ENCODE data around the gene RPL26. TPM values are rescaled to one million over a fixed set of nuclear protein-coding genes. Genes with fewer than 3 reads are reported as not detected.
A peak's percentile ranks its signal among the peaks of the same experiment; 100 is the strongest.

Gene RPL26
- total RNA-seq, 2 donors from 2014 or later: 1,739 to 2,129 TPM

- Mint-ChIP-seq H3K9me3 (no peaks in the 10 kb centered on the region), H3K4me1 (peaks cover 7% of the 10 kb centered on the region), H3K27me3 (ENCODE audit: insufficient read depth) (peaks cover under 1% of the 10 kb centered on the region), H3K36me3 (ENCODE audit: low read depth) (no peaks in the 10 kb centered on the region), H3K27ac (no peak overlapping the region), H3K4me3 (no peak overlapping the region)
- peaks cover 5% of the 10 kb centered on the region for H3K4me1 ChIP-seq (ENCODE audit: control insufficient read depth, insufficient read depth, low read length)
- H3K4me3 ChIP-seq (ENCODE audit: low read length): no peak overlapping the region
- H3K9me3 ChIP-seq (ENCODE audit: control insufficient read depth, low read length): no peaks in the 10 kb centered on the region
- no peaks in the 10 kb centered on the region for H3K27me3 ChIP-seq (ENCODE audit: control insufficient read depth, insufficient read depth, low read length, poor library complexity, severe bottlenecking)
- H3K27ac ChIP-seq (ENCODE audit: low read depth, low read length): no peak overlapping the region
- no peak for DNase-seq
- WGBS, 2 experiments (ENCODE audit: insufficient coverage in 1 of 2, insufficient read length in 1 of 2): 92 to 97% methylated on average over 4 of the region's 4 CpGs
- no peaks in the 10 kb centered on the region for H3K36me3 ChIP-seq (ENCODE audit: control insufficient read depth, insufficient read depth, low read length)
- H3K9ac ChIP-seq (ENCODE audit: extremely low read depth, low read length, poor library complexity, severe bottlenecking): no peak overlapping the region
- TF ChIP-seq CTCF (conservative IDR thresholded peaks at IDR 0.05): no peak
These were observed 49.7 kb downstream of the RPL26 start for GRCh38 chr17:8333281-8333680.

- Mint-ChIP-seq H3K4me3 (no peak overlapping the region), H3K36me3 (ENCODE audit: low read depth) (no peaks in the 10 kb centered on the region), H3K27me3 (ENCODE audit: insufficient read depth) (peaks cover 4% of the 10 kb centered on the region), H3K9me3 (no peaks in the 10 kb centered on the region), H3K4me1 (peaks cover 1% of the 10 kb centered on the region), H3K27ac (no peak overlapping the region)
- H3K27ac ChIP-seq (ENCODE audit: low read depth, low read length): no peak overlapping the region
- no peaks in the 10 kb centered on the region for H3K9me3 ChIP-seq (ENCODE audit: control insufficient read depth, low read length)
- 49 to 66% methylated on average over 5 of the region's 5 CpGs for WGBS, 2 experiments (ENCODE audit: insufficient coverage in 1 of 2, insufficient read length in 1 of 2)
- no peaks in the 10 kb centered on the region for H3K36me3 ChIP-seq (ENCODE audit: control insufficient read depth, insufficient read depth, low read length)
- DNase-seq: peak; percentile 83
- no peak for TF ChIP-seq CTCF (conservative IDR thresholded peaks at IDR 0.05)
- no peak overlapping the region for H3K9ac ChIP-seq (ENCODE audit: extremely low read depth, low read length, poor library complexity, severe bottlenecking)
- H3K4me3 ChIP-seq (ENCODE audit: low read length): no peak overlapping the region
- peaks cover under 1% of the 10 kb centered on the region for H3K27me3 ChIP-seq (ENCODE audit: control insufficient read depth, insufficient read depth, low read length, poor library complexity, severe bottlenecking)
- H3K4me1 ChIP-seq (ENCODE audit: control insufficient read depth, insufficient read depth, low read length): no peaks in the 10 kb centered on the region
These were observed 50.3 kb downstream of the RPL26 start for GRCh38 chr17:8332688-8333087.

GRCh38 chr17:8332128-8332527 lies 50.9 kb downstream of the RPL26 start:
- no peaks in the 10 kb centered on the region for H3K36me3 ChIP-seq (ENCODE audit: control insufficient read depth, insufficient read depth, low read length)
- no peak overlapping the region for H3K27ac ChIP-seq (ENCODE audit: low read depth, low read length)
- DNase-seq: no peak
- H3K4me1 Mint-ChIP-seq: no peaks in the 10 kb centered on the region
- H3K9ac ChIP-seq (ENCODE audit: extremely low read depth, low read length, poor library complexity, severe bottlenecking): no peak overlapping the region
- H3K36me3 Mint-ChIP-seq (ENCODE audit: low read depth): no peaks in the 10 kb centered on the region
- H3K27me3 ChIP-seq (ENCODE audit: control insufficient read depth, insufficient read depth, low read length, poor library complexity, severe bottlenecking): peaks cover 7% of the 10 kb centered on the region
- no peak for TF ChIP-seq CTCF (conservative IDR thresholded peaks at IDR 0.05)
- no peak overlapping the region for H3K4me3 Mint-ChIP-seq
- no peaks in the 10 kb centered on the region for H3K9me3 ChIP-seq (ENCODE audit: control insufficient read depth, low read length)
- peaks cover 9% of the 10 kb centered on the region for H3K27me3 Mint-ChIP-seq (ENCODE audit: insufficient read depth)
- 83 to 95% methylated on average over 1 to 2 of the region's 2 CpGs for WGBS, 2 experiments (ENCODE audit: insufficient coverage in 1 of 2, insufficient read length in 1 of 2)
- H3K27ac Mint-ChIP-seq: no peak overlapping the region
- H3K4me3 ChIP-seq (ENCODE audit: low read length): no peak overlapping the region
- no peaks in the 10 kb centered on the region for H3K4me1 ChIP-seq (ENCODE audit: control insufficient read depth, insufficient read depth, low read length)
- H3K9me3 Mint-ChIP-seq: no peaks in the 10 kb centered on the region

Other genes starting within 250 kb of the RPL26 start
- gene PER1, start 230.8 kb downstream of the RPL26 start, total RNA-seq: 10 to 100 TPM; 38.3 to 53.7 TPM
- 10 to 100 TPM; 32.1 to 32.2 TPM for gene VAMP2, start 220.2 kb downstream of the RPL26 start, total RNA-seq
- gene TMEM107, start 206.8 kb downstream of the RPL26 start, total RNA-seq: 10 to 100 TPM; 26.2 to 27.7 TPM
- 1 to 10 TPM; 4.1 to 5.5 TPM for gene BORCS6, start 193.0 kb downstream of the RPL26 start, total RNA-seq
- gene AURKB, start 172.6 kb downstream of the RPL26 start, total RNA-seq: 100 to 1,000 TPM in 1 of 2 donors, 10 to 100 TPM in 1; 90.5 to 122 TPM
- gene CTC1, start 135.1 kb downstream of the RPL26 start, total RNA-seq: 10 to 100 TPM; 46.4 to 63.1 TPM
- gene PFAS, start 133.9 kb downstream of the RPL26 start, total RNA-seq: 100 to 1,000 TPM; 119 to 158 TPM
- gene RANGRF, start 94.5 kb downstream of the RPL26 start, total RNA-seq: 10 to 100 TPM; 34.0 to 36.3 TPM
- gene SLC25A35, start 87.8 kb downstream of the RPL26 start, total RNA-seq: 1 to 10 TPM; 5.6 to 10.0 TPM
- 1 to 10 TPM; 4.1 to 9.2 TPM for gene ARHGEF15, start 73.0 kb downstream of the RPL26 start, total RNA-seq
- gene ODF4, start 43.4 kb downstream of the RPL26 start, total RNA-seq: not detected
- gene RNF222, start 14.6 kb upstream of the RPL26 start, total RNA-seq: not detected
- gene NDEL1, start 52.7 kb upstream of the RPL26 start, total RNA-seq: 10 to 100 TPM; 60.4 to 61.2 TPM
- 100 to 1,000 TPM; 251 to 257 TPM for gene MYH10, start 247.5 kb upstream of the RPL26 start, total RNA-seq

Measured in endodermal cell (in vitro differentiated cells).